ENCODE data around the gene SPSB2. TPM values are rescaled to one million over a fixed set of nuclear protein-coding genes. Genes with fewer than 3 reads are reported as not detected.

The SPSB2 gene
- total and polyA plus RNA-seq, 9 of the 15 experiments (the other 6 are each of a cell fraction or from before 2014, with no cell fraction given), result 0.10 to 10.6 (median 1.9) TPM

GRCh38 chr12:6827982-6828780 is 44.9 kb downstream of the SPSB2 start, which contains the start of gene P3H3:
P3H3 (plus strand) TSS chr12:6828407; CDS start chr12:6828441, 34 bp downstream.
- Histone ChIP-seq H3K4me2 (ENCODE audit: insufficient read depth, low read length) (peak within 1 kb of the TSS; percentile 87), H3K4me1 (replicated peaks in 1 of 2; ENCODE audit: control insufficient read depth in 2 of 2, insufficient read depth in 2 of 2, low read length in 2 of 2) (peaks cover 11 to 51% of the 10 kb centered on the region in 2 experiments; a peak in 4 of 5 replicates), H3K9me3 (replicated peaks; ENCODE audit: control insufficient read depth, insufficient read depth, low read depth, low read length) (no peaks in the 10 kb centered on the region), H3K9me1 (ENCODE audit: control insufficient read depth, insufficient read depth, low read length) (no peaks in the 10 kb centered on the region), H3K27me3 (ENCODE audit: control insufficient read depth in 2 of 2, insufficient read depth in 2 of 2, low read length in 2 of 2) (peaks cover 0 to 4% of the 10 kb centered on the region in 2 experiments; a peak in 2 of 5 replicates), H3K79me2 (ENCODE audit: control insufficient read depth, insufficient read depth, low read length) (peaks cover 24% of the 10 kb centered on the region), H3K9ac (ENCODE audit: insufficient read depth in 1 of 2, low read depth in 2 of 2, low read length in 2 of 2) (peak within 1 kb of the TSS; percentile 91 to 97), H4K20me1 (replicated peaks; ENCODE audit: control insufficient read depth, insufficient read depth, low read length) (no peaks in the 10 kb centered on the region), H3K36me3 (ENCODE audit: control insufficient read depth, insufficient read depth, low read length) (peaks cover 27% of the 10 kb centered on the region; the same call in 1 of the 3 replicates), H2AFZ (ENCODE audit: low read depth, low read length) (peak within 1 kb of the TSS; percentile 91), H3K27ac (ENCODE audit: extremely low read depth, low read depth, low read length) (peak within 1 kb of the TSS; percentile 91), H3K4me3 (peak within 1 kb of the TSS; percentile 73)
- no TSS peak for BruUV-seq (replicated peaks)
- ChIA-PET CTCF (ENCODE audit: low intra/inter-chr PET ratio) (interaction anchor here (0.6 kb wide), 1 partner anchor 97 kb away, joined by 3 read pairs; no protein-coding TSS in a partner anchor), POLR2A (interaction anchor here (0.6 to 1.7 kb wide), 9 partner anchors 14 to 105 kb away, joined by 3 to 7 read pairs (median 4); partner anchors contain the start of genes COPS7A, MLF2 and PTMS)
- in situ Hi-C loops (cut with MboI), result no loop called here
- no peak for FAIRE-seq
- DNase-seq (ENCODE audit: extremely low read depth in 1 of 4, low spot score in 3 of 4), result peak; percentile 47 to 53 (median 50)
- 6% methylated on average over 10 of the region's 60 CpGs for WGBS (ENCODE audit: insufficient coverage, low coverage, missing lambda C conversion rate)
- peak; percentile 68 for ATAC-seq
- intact Hi-C loops (cut with micrococcal nuclease), result loop anchor here (2.0 to 10.0 kb wide), 4 partner anchors 51 to 273 kb away; partner anchors contain the start of genes IFFO1 and ZNF384
- TF ChIP-seq ZNF707 (CRISPR knock-in tag; conservative IDR thresholded peaks at IDR 0.05) (no peak), AFF1 (IDR thresholded peaks at IDR 0.05; ENCODE audit: low read depth in 1 of 2, partially characterized antibody in 2 of 2) (peak in 1 of 2 experiments; percentile 45), UBTF (IDR thresholded peaks at IDR 0.05; ENCODE audit: borderline replicate concordance in 1 of 2, low read depth in 2 of 2, low read length in 2 of 2) (peak in 1 of 2 experiments; percentile 36; a peak in 1 of 4 replicates), PCBP1 (IDR thresholded peaks at IDR 0.05; ENCODE audit: low read depth, low read length, poor library complexity, severe bottlenecking) (peak; percentile 1), FOXO4 (CRISPR knock-in tag; IDR thresholded peaks at IDR 0.05) (no peak), MXI1 (IDR thresholded peaks at IDR 0.05; ENCODE audit: low read depth, low read length) (no peak), RB1 (IDR thresholded peaks at IDR 0.05; ENCODE audit: low read depth) (peak; percentile 53; the same call in 1 of the 2 replicates), ARID3A (IDR thresholded peaks at IDR 0.05; ENCODE audit: borderline replicate concordance, low read depth, low read length) (no peak)

Measured in K562 (cell line).